Inflammatory macrophage (primary cell): ENCODE results near the gene RBMS1.
A peak's percentile ranks its signal among the peaks of the same experiment; 100 is the strongest.
"Not testable (repeated sequence)": the region's sequence is repeated elsewhere in the genome, so short reads cannot be mapped to it uniquely, and the experiment has no call there.

ENCODE experiments used
- DNase-seq, 2 donors: peaks; one replicate each; pipeline ENCODE4 v3.0.0-alpha.2; 2020 to 2022

RBMS1 gene

GRCh38 chr2:160376576-160376975 lies 117.0 kb downstream of the RBMS1 start:
- no peak for DNase-seq

- peak; percentile 40 to 63 for DNase-seq
Measured at GRCh38 chr2:160375802-160376469, 117.7 kb downstream of the RBMS1 start.

- DNase-seq, result no peak
Measured at GRCh38 chr2:160375037-160375436, 118.6 kb downstream of the RBMS1 start.

GRCh38 chr2:160373666-160374065 lies 119.9 kb downstream of the RBMS1 start:
- DNase-seq, result no peak

- no peak for DNase-seq
Measured at GRCh38 chr2:160373263-160373662, 120.3 kb downstream of the RBMS1 start.

- DNase-seq, result no peak
Measured at GRCh38 chr2:160372585-160372984, 121.0 kb downstream of the RBMS1 start.

GRCh38 chr2:160372010-160372356 lies 121.6 kb downstream of the RBMS1 start:
- DNase-seq, result no peak

- DNase-seq, result peak; percentile 65 to 81
Measured at GRCh38 chr2:160371251-160372009, 122.2 kb downstream of the RBMS1 start.

GRCh38 chr2:160368988-160369930 lies 124.3 kb downstream of the RBMS1 start:
- DNase-seq, result no peak

- peak; percentile 80 to 82 for DNase-seq
Measured at GRCh38 chr2:160367887-160368286, 125.7 kb downstream of the RBMS1 start.

GRCh38 chr2:160367139-160367538 lies 126.5 kb downstream of the RBMS1 start:
- DNase-seq, result not testable (repeated sequence)

GRCh38 chr2:160366474-160366873 lies 127.1 kb downstream of the RBMS1 start:
- no peak for DNase-seq

GRCh38 chr2:160365716-160366367 lies 127.8 kb downstream of the RBMS1 start:
- DNase-seq, result no peak

- DNase-seq, result peak in 1 of 2 donors; percentile 50
Measured at GRCh38 chr2:160364364-160364763, 129.2 kb downstream of the RBMS1 start.

- DNase-seq, result no peak
Measured at GRCh38 chr2:160363961-160364360, 129.6 kb downstream of the RBMS1 start.

- DNase-seq, result no peak
Measured at GRCh38 chr2:160363055-160363454, 130.6 kb downstream of the RBMS1 start.

- peak; percentile 33 to 64 for DNase-seq
Measured at GRCh38 chr2:160362541-160362940, 131.1 kb downstream of the RBMS1 start.

GRCh38 chr2:160362018-160362417 lies 131.6 kb downstream of the RBMS1 start:
- no peak for DNase-seq

- DNase-seq, result no peak
Measured at GRCh38 chr2:160360089-160360757, 133.4 kb downstream of the RBMS1 start.

GRCh38 chr2:160358046-160358445 lies 135.6 kb downstream of the RBMS1 start:
- peak in 1 of 2 donors; percentile 58 for DNase-seq

- no peak for DNase-seq
Measured at GRCh38 chr2:160356485-160356884, 137.1 kb downstream of the RBMS1 start.

- DNase-seq, result no peak
Measured at GRCh38 chr2:160355080-160355479, 138.5 kb downstream of the RBMS1 start.
